Mucosa of rectum (tissue), 2 donors: ENCODE results near the gene TGM2.

Experiments
- H3K27ac ChIP-seq, 2 donors: one replicate each; pipeline ENCODE4 v1.7.0; 2013; ENCODE audit warnings: inconsistent platforms in 2 of 2, low read depth in 2 of 2, low read length in 2 of 2
- H3K27me3 ChIP-seq, 2 donors: one replicate each; pipeline ENCODE4 v1.7.0; 2013; ENCODE audit warnings: low read length in 2 of 2; ENCODE audit not compliant: control insufficient read depth in 2 of 2, insufficient read depth in 2 of 2
- H3K36me3 ChIP-seq, 2 donors: one replicate each; pipeline ENCODE4 v1.7.0; 2013; ENCODE audit warnings: low read length in 2 of 2; ENCODE audit not compliant: control insufficient read depth in 2 of 2, insufficient read depth in 2 of 2
- H3K4me1 ChIP-seq, 2 donors: one replicate each; pipeline ENCODE4 v1.7.0; 2013; ENCODE audit warnings: low read length in 2 of 2, mild to moderate bottlenecking in 1 of 2; ENCODE audit not compliant: control insufficient read depth in 2 of 2, insufficient read depth in 2 of 2
- H3K4me3 ChIP-seq, 2 donors: one replicate each; pipeline ENCODE4 v1.7.0; 2013; ENCODE audit warnings: low read length in 2 of 2
- H3K9ac ChIP-seq, 2 donors: one replicate each; pipeline ENCODE4 v1.7.0; 2013; ENCODE audit warnings: low read length in 2 of 2, low read depth in 1 of 2, mild to moderate bottlenecking in 1 of 2
- H3K9me3 ChIP-seq, 2 donors: one replicate each; pipeline ENCODE4 v1.7.0; 2013; ENCODE audit warnings: low read length in 2 of 2; ENCODE audit not compliant: control insufficient read depth in 2 of 2
- donor health status: healthy.
- donor health status: Normal muscosa, but diverticular disease.

The TGM2 gene

GRCh38 chr20:38115896-38116295 is 49.2 kb downstream of the TGM2 start:
- Histone ChIP-seq H3K9ac (no peak overlapping the region), H3K4me3 (no peak overlapping the region), H3K27ac (no peak overlapping the region), H3K36me3 (no peaks in the 10 kb centered on the region), H3K27me3 (peaks cover 2 to 6% of the 10 kb centered on the region in 2 donors), H3K4me1 (peaks cover 1 to 4% of the 10 kb centered on the region in 2 donors), H3K9me3 (no peaks in the 10 kb centered on the region)

- Histone ChIP-seq H3K9ac (no peak overlapping the region), H3K27me3 (peaks cover 2 to 9% of the 10 kb centered on the region in 2 donors), H3K36me3 (no peaks in the 10 kb centered on the region), H3K9me3 (no peaks in the 10 kb centered on the region), H3K27ac (no peak overlapping the region), H3K4me3 (no peak overlapping the region), H3K4me1 (peaks cover 8 to 10% of the 10 kb centered on the region in 2 donors)
Observed at GRCh38 chr20:38115205-38115604, 49.9 kb downstream of the TGM2 start.

DNA sequence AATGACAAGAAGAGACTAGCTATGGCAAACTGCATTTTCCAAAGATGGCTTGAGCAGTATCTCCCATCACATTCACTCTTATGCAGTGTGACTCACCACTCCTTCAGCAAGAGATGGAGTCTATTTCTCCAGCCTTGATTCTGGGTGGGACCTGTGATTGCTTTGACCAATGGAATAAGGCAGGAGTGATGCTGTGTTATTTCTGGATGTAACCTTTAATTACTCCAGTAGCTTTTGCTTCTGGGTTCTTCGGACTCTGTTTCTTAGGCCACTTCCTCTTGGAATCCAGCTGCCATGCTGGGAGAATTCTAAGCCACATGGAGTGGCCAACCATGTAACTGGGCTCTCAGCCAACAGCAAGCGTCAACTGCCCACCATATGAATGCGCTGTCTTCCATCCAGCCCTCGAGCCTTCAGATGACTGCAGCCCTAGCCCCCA is 50.7 kb downstream of the TGM2 start:
- H3K4me1 ChIP-seq, result peaks cover 16 to 17% of the 10 kb centered on the region in 2 donors
- no peak overlapping the region for H3K9ac ChIP-seq
- H3K27ac ChIP-seq, result no peak overlapping the region
- H3K9me3 ChIP-seq, result no peaks in the 10 kb centered on the region
- H3K27me3 ChIP-seq, result peaks cover 2 to 9% of the 10 kb centered on the region in 2 donors
- no peaks in the 10 kb centered on the region for H3K36me3 ChIP-seq
- no peak overlapping the region for H3K4me3 ChIP-seq

DNA sequence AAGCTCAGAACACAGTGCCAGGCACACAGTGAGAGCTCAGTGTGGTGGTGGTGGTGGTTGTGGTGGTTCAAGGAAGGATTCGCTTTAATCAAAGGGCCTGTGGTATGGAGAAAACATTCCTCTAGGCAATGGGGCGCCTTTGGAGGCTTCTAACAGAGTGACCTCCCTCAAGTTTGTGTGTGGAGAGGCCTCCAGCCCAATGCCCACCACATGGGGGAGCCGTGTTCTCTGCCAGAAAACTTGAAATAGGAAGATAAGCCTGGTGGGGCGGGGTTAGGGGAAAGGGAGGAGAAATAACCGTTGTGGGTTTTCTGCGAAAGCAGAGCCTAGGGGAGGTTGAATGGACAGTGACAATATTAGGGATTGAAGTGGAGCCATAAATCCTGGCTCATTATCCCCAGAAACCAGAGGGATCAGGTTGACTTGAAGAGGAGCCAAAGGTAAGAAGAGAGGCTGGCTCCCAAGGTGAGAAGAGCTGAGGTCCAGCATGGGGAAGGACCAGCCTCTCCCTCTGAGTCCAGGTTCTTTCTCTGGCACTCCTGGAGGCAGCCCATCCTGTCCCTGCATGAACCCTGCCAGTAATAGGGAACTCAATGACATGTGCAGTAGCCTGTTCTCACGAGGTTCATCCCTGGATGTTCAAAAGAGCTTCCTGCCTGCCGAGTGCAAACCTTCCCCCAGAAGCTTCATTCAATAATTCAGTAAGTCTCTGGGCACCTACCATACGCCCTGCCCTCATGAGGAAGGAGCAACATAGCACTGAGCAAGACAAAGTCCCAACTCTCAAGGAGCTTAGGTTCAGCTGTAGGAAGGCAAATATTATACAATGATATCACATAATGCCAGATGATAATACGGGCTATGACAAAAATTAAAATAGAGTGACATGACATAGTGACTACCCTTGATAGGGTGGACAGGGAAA is 51.4 kb downstream of the TGM2 start:
- H3K27ac ChIP-seq, result no peak overlapping the region
- peaks cover 18% of the 10 kb centered on the region in 2 donors for H3K4me1 ChIP-seq

DNA sequence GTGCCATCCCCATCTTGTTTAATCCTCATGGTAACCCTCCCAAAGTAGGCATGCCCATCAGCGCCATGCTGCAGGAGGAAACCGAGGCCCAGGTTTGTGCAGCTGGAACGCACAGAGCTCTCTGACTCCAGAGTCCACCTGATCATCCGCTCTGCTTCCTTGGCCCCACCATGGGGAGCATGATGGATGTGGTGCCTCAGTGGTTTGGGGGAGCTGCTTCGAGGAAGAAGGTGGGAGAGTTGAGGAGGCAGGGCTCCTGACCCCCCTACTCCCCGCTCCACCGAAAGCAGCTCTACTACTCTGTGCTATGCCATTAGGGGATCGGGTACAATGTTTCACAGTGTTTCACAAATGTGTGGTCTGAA is 52.2 kb downstream of the TGM2 start:
- no peaks in the 10 kb centered on the region for H3K36me3 ChIP-seq
- H3K9ac ChIP-seq, result no peak overlapping the region
- H3K4me1 ChIP-seq, result peaks cover 18% of the 10 kb centered on the region in 2 donors
- H3K27ac ChIP-seq, result no peak overlapping the region
- H3K9me3 ChIP-seq, result no peaks in the 10 kb centered on the region
- peaks cover 2 to 9% of the 10 kb centered on the region in 2 donors for H3K27me3 ChIP-seq
- no peak overlapping the region for H3K4me3 ChIP-seq

More for the DNA sequence above, 51.4 kb downstream of the TGM2 start:
- Histone ChIP-seq H3K27me3 (peaks cover 2 to 9% of the 10 kb centered on the region in 2 donors), H3K4me3 (no peak overlapping the region), H3K9me3 (no peaks in the 10 kb centered on the region), H3K9ac (no peak overlapping the region), H3K36me3 (no peaks in the 10 kb centered on the region)

- Histone ChIP-seq H3K9ac (no peak overlapping the region), H3K9me3 (no peaks in the 10 kb centered on the region), H3K4me3 (no peak overlapping the region), H3K27me3 (peaks cover 2 to 9% of the 10 kb centered on the region in 2 donors), H3K36me3 (no peaks in the 10 kb centered on the region), H3K4me1 (peaks cover 18% of the 10 kb centered on the region in 2 donors), H3K27ac (no peak overlapping the region)
Observed at GRCh38 chr20:38112261-38112929, 52.7 kb downstream of the TGM2 start.

- Histone ChIP-seq H3K27me3 (peaks cover 2 to 9% of the 10 kb centered on the region in 2 donors), H3K4me1 (peaks cover 18% of the 10 kb centered on the region in 2 donors), H3K9me3 (no peaks in the 10 kb centered on the region), H3K9ac (no peak overlapping the region), H3K36me3 (no peaks in the 10 kb centered on the region), H3K4me3 (no peak overlapping the region), H3K27ac (no peak overlapping the region)
Observed at GRCh38 chr20:38111366-38112232, 53.5 kb downstream of the TGM2 start.

GRCh38 chr20:38110525-38111178 is 54.4 kb downstream of the TGM2 start:
- Histone ChIP-seq H3K9ac (no peak overlapping the region), H3K4me1 (peaks cover 18% of the 10 kb centered on the region in 2 donors), H3K27ac (peak overlapping the region in 1 of 2 donors; percentile 14), H3K4me3 (no peak overlapping the region), H3K27me3 (peaks cover 2 to 9% of the 10 kb centered on the region in 2 donors), H3K9me3 (no peaks in the 10 kb centered on the region), H3K36me3 (no peaks in the 10 kb centered on the region)
